GM21381 (cell line): ENCODE measurements around the gene FOCAD.
"Not testable (repeated sequence)": the region's sequence is repeated elsewhere in the genome, so short reads cannot be mapped to it uniquely, and the experiment has no call there.

Experiments used
- ATAC-seq: cut with Tn5 transposase; IDR thresholded peaks from one replicate; pipeline ENCODE4 v1.9.1; 2021; ENCODE audit warnings: mild to moderate bottlenecking, moderate library complexity; ENCODE audit not compliant: unreplicated experiment

FOCAD gene

DNA sequence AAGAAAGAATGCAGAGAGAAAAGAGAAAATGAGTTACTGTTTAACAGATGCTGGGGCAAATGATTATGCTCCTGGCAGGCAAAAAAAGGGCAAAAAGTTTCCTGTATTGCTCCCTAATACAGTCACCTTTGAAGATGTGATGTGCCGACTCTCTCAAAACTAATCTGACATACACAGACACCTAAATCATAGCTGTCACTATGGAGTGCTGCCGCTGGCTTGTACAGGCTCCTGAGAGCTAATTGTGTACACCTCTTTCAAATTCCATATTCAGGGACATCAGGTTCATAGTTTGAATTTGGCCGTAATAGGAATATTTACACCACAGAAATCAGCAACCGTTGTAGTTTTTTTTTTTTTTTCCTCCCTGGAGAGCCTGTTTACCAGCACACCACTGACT is 12.4 kb upstream of the FOCAD start:
- ATAC-seq, result no peak

DNA sequence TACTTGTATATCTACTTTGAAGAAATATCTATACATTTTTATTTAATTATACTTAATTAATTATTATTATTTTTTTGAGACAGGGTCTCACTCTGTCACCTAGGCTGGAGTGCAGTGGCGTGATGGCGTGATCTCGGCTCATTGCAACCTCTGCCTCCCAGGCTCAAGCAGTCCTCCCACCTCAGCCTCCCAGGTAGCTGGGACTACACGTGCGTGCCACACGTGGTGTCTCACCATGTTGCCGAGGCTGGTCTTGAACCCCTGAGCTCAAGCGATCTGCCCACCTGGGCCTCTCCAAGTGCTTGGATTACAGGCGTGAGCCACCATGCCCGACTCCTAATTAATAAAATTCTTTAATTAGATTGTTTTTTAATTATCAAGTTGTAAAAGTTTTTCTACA is 10.5 kb upstream of the FOCAD start:
- ATAC-seq, result not testable (repeated sequence)

DNA sequence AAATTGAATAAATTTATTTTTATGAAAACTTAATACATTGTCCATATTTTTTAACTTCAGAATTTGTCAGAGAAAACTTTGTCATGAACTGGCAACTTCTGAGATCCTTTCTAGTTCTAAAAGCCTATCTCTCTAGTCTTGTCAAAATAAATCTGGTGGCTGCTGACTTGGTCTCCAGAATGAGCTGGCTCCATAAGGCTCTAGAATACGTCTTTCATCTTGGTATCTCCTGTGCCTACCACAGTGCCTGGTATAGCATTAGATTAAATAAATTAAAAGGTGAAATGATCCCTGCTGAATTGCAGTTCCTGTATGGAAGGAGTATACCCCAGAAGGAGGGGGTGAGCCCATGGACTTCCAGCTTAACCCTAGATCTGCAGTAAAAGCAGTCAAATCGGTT is 2.6 kb upstream of the FOCAD start:
- ATAC-seq, result no peak

GRCh38 chr9:20683351-20684034 is 566 bp upstream of the FOCAD start:
- ATAC-seq, result peak; percentile 5

DNA sequence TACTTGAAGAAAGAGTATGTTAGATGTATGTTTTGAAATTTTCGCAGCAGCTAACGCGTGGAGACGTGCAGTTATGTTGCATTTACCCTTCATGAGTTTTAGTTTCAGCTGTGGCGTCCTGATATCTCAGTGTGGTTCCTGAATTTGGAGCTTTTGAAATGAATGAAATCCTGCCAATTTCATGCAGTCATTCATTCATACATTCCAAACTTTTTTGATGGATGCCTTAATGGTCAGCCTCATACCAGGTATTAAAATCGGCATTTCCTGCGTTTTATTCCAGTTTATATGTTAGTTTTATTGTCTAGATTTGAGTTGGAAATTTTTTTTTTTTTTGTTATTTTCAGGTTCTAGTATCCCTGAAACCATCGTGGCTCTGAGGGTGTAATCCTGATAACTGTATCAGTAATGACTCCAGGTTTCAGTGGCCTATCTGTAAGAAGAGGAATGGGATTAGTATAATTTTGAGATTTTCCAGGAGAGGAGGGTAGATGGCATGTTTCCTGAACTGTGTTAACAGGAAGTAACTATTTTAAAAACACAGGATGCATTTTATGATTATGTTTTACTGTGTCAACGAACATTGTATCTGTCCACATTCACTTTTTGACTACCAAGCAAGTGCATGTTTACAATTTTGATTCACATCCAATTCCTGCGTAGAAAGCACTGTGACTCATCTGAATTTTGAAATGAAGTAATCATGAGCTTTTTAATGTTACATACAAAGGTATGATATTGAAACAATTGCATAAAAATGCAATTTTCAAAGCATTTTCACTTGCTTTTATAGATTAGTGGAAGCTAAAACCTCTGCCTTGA is 1.0 kb downstream of the FOCAD start:
- no peak for ATAC-seq

GRCh38 chr9:20685769-20686168 is 1.7 kb downstream of the FOCAD start:
- no peak for ATAC-seq

- ATAC-seq, result no peak
These were observed 5.8 kb downstream of the FOCAD start for GRCh38 chr9:20689833-20690232.

DNA sequence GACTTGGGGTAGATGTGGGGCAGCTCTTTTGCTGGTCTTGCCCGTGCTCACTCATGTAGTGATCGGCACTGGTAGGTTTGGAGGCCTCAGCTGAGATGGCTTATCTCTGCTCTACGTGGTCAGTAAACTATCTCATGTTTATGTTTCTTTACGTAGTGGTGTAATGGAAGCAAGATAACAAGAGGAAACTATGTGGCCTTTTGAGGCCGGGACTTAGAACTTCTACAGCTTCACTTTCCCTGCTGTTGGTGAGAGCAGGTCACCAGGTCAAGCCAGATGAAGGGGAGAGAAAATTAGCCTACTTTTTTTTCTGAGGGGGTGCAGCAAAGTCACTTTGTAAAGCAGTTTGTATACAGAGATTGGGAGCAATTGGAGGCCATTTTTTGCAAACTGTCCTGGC is 8.5 kb downstream of the FOCAD start:
- no peak for ATAC-seq

GRCh38 chr9:20693068-20693467 is 9.0 kb downstream of the FOCAD start:
- ATAC-seq, result no peak

DNA sequence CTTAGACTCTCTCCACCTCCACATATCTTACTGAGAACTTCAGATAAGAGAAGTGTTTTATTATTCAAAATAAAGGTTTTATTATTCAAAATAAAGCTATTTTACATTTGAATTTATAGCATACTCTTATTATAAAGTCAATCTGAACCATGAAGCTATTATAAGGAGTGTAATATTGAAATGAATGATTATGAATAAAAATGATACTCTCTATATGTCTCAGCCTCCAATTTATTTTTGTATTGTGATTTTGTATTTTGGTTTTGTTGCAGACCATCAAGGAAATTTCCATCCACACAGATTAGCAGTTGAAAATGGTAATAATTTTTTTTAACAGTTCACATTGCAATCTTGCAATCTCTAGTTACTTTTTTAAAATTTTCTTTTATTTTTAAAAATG is 10.2 kb downstream of the FOCAD start:
- ATAC-seq, result no peak

GRCh38 chr9:20697021-20697719 is 13.1 kb downstream of the FOCAD start:
- no peak for ATAC-seq

DNA sequence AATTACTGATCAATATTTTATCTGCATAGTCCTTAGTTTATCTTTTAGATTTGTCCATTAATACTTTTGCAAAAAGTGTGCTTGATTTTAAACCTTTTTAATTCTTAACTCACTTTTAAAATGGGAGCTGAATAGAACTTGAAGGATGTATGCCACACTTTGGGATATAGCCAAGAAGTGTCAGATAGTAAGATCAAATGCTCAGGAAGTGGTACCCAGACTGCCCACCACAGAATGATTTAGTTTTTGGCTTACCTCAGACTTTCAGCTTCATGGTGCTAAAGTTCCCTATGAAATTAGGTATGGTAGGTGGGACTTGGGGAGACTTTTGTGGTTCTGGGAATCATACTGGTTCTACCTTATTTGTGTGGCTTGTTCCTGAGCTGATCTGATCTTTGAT is 14.7 kb downstream of the FOCAD start:
- ATAC-seq, result no peak

GRCh38 chr9:20701060-20701459 is 17.0 kb downstream of the FOCAD start:
- no peak for ATAC-seq

GRCh38 chr9:20702570-20702969 is 18.5 kb downstream of the FOCAD start:
- ATAC-seq, result no peak

DNA sequence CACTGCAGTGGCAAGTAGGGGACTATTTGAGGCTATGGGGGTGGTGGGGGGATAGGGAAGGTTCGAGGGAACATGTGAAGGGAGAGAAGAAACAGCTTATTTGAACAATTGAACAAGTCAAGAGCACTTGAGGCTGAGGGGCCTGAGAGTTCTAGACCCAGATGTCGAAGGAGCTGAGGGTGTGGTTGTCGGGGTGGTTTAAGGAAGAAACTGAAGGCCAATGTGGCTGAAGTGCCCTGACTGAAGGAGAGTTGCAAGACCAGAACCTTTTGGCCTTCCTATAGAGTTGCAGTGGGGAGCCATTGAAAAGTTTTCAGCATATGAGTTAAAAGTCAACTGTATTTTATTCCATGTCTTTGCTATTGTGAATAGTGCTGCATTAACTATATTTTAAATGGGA is 19.1 kb downstream of the FOCAD start:
- no peak for ATAC-seq

GRCh38 chr9:20707708-20708107 is 23.6 kb downstream of the FOCAD start:
- ATAC-seq, result no peak

DNA sequence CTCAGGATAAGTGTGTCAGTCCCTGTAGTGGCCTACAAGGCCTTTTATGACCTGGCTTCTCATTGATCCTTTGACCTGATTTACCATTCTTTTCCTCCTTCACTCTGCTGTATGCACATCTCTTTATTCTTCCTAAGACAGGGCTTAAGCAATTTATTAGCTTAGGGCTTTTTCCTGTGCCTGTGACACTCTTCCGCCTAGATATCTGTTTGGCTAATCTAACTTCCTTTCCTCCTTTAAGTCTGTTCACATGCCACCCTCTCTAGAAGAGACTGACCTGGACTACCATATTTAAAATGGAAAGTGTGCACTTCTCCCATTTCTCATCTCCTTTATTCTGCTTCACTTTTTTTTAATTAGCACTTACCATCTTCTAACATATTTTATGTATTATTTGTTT is 29.1 kb downstream of the FOCAD start:
- no peak for ATAC-seq

- ATAC-seq, result no peak
These were observed 30.7 kb downstream of the FOCAD start for GRCh38 chr9:20714442-20715415.

GRCh38 chr9:20722221-20722620 is 38.2 kb downstream of the FOCAD start:
- no peak for ATAC-seq

GRCh38 chr9:20725675-20726074 is 41.6 kb downstream of the FOCAD start:
- no peak for ATAC-seq

- ATAC-seq, result no peak
These were observed 42.1 kb downstream of the FOCAD start for GRCh38 chr9:20726144-20726543.
